HepG2 (cell line): ENCODE measurements around the gene GLRA1. TPM values are rescaled to one million over a fixed set of nuclear protein-coding genes. Genes with fewer than 3 reads are reported as not detected.

ENCODE experiments used
- ATAC-seq: fragments of 200-7000 bp; cut with Tn5 transposase; 3 replicates; pipeline ENCODE4 v1.9.1; 2020; ENCODE audit warnings: mild to moderate bottlenecking, moderate library complexity
- BruUV-seq: library from RNA; stranded (reverse); fragments of 400-500 nt; replicated peaks from 2 replicates; lab custom pipeline; 2021; lab: Mats Ljungman, UMichigan
- CTCF ChIA-PET: fragments of 300-600 bp; formaldehyde crosslinking; extraction: SDS; loops from one replicate; lab custom pipeline; 2021; ENCODE audit warnings: low total read pairs, inconsistent platforms, low intra/inter-chr PET ratio; lab: Yijun Ruan, JAX
- POLR2A ChIA-PET: fragments of 350-600 bp; sonication (Branson Sonifier 250); formaldehyde crosslinking; loops from one replicate; lab custom pipeline; 2020; ENCODE audit warnings: antibody characterized with exemption, inconsistent platforms; lab: Yijun Ruan, JAX
- DNase-seq: peaks from one replicate; pipeline ENCODE4 v3.0.0-alpha.2; 2015; ENCODE audit warnings: low spot score
- FAIRE-seq: peaks from 3 replicates; lab custom pipeline; 2011; peaks lifted over from hg19 to GRCh38; lab: Jason Lieb, UNC
- H2AFZ ChIP-seq: one replicate; pipeline ENCODE4 v1.6.1; 2011; ENCODE audit warnings: low read length, inconsistent platforms
- H3K27ac ChIP-seq: fragments of 300-600 bp; 3 replicates; pipeline ENCODE4 v1.8.0; 2011; ENCODE audit warnings: mixed run types, mild to moderate bottlenecking, mixed read lengths, low read length, inconsistent platforms; ENCODE audit not compliant: insufficient read depth; ENCODE audit errors: extremely low read length
- H3K27me3 ChIP-seq, 2 experiments: fragments of 200-600 bp in 1 of 2; 2 replicates in 1 of 2; 3 replicates in 1 of 2; pipeline versions ENCODE4 v1.6.0 to v1.8.0; 2011; ENCODE audit warnings: low read length in 2 of 2, mild to moderate bottlenecking in 2 of 2, moderate library complexity in 2 of 2, inconsistent platforms in 1 of 2; ENCODE audit not compliant: insufficient read depth in 2 of 2, control insufficient read depth in 1 of 2
- H3K36me3 ChIP-seq, 2 experiments: fragments of 200-600 bp in 1 of 2; replicated peaks in 1 of 2; 2 replicates in 1 of 2; 3 replicates in 1 of 2; pipeline versions ENCODE4 v1.5.1 to v1.8.0; 2011; ENCODE audit warnings: low read length in 2 of 2, inconsistent platforms in 1 of 2; ENCODE audit not compliant: insufficient read depth in 2 of 2, control insufficient read depth in 1 of 2
- H3K4me1 ChIP-seq: 2 replicates; pipeline ENCODE4 v1.5.1; 2012; ENCODE audit warnings: low read length, inconsistent platforms; ENCODE audit not compliant: insufficient read depth
- H3K4me2 ChIP-seq: 2 replicates; pipeline ENCODE4 v1.6.0; 2011; ENCODE audit warnings: low read depth, low read length, inconsistent platforms
- H3K4me3 ChIP-seq, 3 experiments: fragments of 200-600 bp in 1 of 3; sonication (generic), shearing (Covaris generic) in 1 of 3; replicated peaks in 1 of 3; 2 replicates each; pipeline ENCODE4 v1.5.1; 2011 to 2016; ENCODE audit warnings: low read length in 3 of 3, inconsistent platforms in 2 of 3, low read depth in 2 of 3, mild to moderate bottlenecking in 2 of 3, control low read depth in 1 of 3, mixed read lengths in 1 of 3; ENCODE audit not compliant: insufficient read depth in 1 of 3
- H3K79me2 ChIP-seq: one replicate; pipeline ENCODE4 v1.6.1; 2011; ENCODE audit warnings: low read length, inconsistent platforms; ENCODE audit not compliant: insufficient read depth
- H3K9ac ChIP-seq: 2 replicates; pipeline ENCODE4 v1.6.0; 2011; ENCODE audit warnings: mild to moderate bottlenecking, low read depth, low read length, inconsistent platforms; ENCODE audit not compliant: insufficient read depth
- H3K9me3 ChIP-seq: 2 replicates; pipeline ENCODE4 v1.5.1; 2012; ENCODE audit warnings: mild to moderate bottlenecking, low read length
- H4K20me1 ChIP-seq: 2 replicates; pipeline ENCODE4 v1.6.0; 2011; ENCODE audit warnings: inconsistent platforms, mild to moderate bottlenecking, low read length, moderate library complexity; ENCODE audit not compliant: insufficient read depth
- ADNP ChIP-seq: sonication (generic); formaldehyde crosslinking; IDR thresholded peaks from 2 replicates; pipeline ENCODE4 v1.4.0; 2020; ENCODE audit warnings: missing genetic modification reagents
- CBX2 ChIP-seq, 2 experiments: fragments of 200-600 bp in 1 of 2; sonication (generic); formaldehyde crosslinking in 1 of 2; IDR thresholded peaks; 2 replicates each; pipeline versions ENCODE4 v1.7.0 to v1.8.1; 2018 to 2022; ENCODE audit warnings: low read depth in 2 of 2, low read length in 1 of 2, mild to moderate bottlenecking in 1 of 2, missing genetic modification reagents in 1 of 2
- CEBPB ChIP-seq: IDR thresholded peaks from 2 replicates; pipeline ENCODE4 v1.6.1; 2011; ENCODE audit warnings: low read depth, low read length, improper control_type of control experiment, borderline replicate concordance
- CENPX ChIP-seq: sonication (generic); formaldehyde crosslinking; IDR thresholded peaks from 2 replicates; pipeline ENCODE4 v1.9.0; 2021; ENCODE audit warnings: mild to moderate bottlenecking, missing genetic modification reagents, moderate library complexity
- HIVEP1 ChIP-seq: sonication (generic); formaldehyde crosslinking; IDR thresholded peaks from 2 replicates; pipeline ENCODE4 v1.4.0; 2020; ENCODE audit warnings: mild to moderate bottlenecking, missing genetic modification reagents
- SRSF4 ChIP-seq: fragments of 200-400 bp; formaldehyde crosslinking; IDR thresholded peaks from one replicate; pipeline ENCODE4 v1.6.1; 2018; ENCODE audit warnings: mild to moderate bottlenecking, low read depth, low read length, moderate library complexity; ENCODE audit not compliant: poor library complexity, severe bottlenecking
- ZNF3 ChIP-seq: IDR thresholded peaks from 2 replicates; pipeline ENCODE4 v1.7.0; 2017; ENCODE audit warnings: inconsistent platforms
- ZNF589 ChIP-seq: sonication (generic); formaldehyde crosslinking; conservative IDR thresholded peaks from 2 replicates; pipeline ENCODE4 v1.8.0; 2022; ENCODE audit warnings: mild to moderate bottlenecking, moderate library complexity, missing genetic modification reagents
- ZNF629 ChIP-seq: sonication (generic); formaldehyde crosslinking; conservative IDR thresholded peaks from 2 replicates; pipeline ENCODE4 v1.5.0; 2020; ENCODE audit warnings: missing genetic modification reagents
- ZNF772 ChIP-seq: sonication (generic); formaldehyde crosslinking; IDR thresholded peaks from 2 replicates; pipeline ENCODE4 v1.5.0; 2020; ENCODE audit warnings: mild to moderate bottlenecking, missing genetic modification reagents
- WGBS: methylation state at CpG from one replicate; pipeline ENCODE4 v1.1.6; 2017; ENCODE audit warnings: low lambda C conversion rate; 5-methylcytosine and 5-hydroxymethylcytosine counted together
- in situ Hi-C: cut with HindIII; loops from 2 replicates; pipeline ENCODE4 v1.10.0; 2017; ENCODE audit warnings: low pct_unique_long_range_greater_than_20kb; ENCODE audit not compliant: extremely low pct_ligation_motif_present
- intact Hi-C: fragments of 100-400 bp; cut with micrococcal nuclease; formaldehyde crosslinking; loops from one replicate; pipeline ENCODE4 v1.10.0; 2022; ENCODE audit not compliant: unreplicated experiment
- polyA plus RNA-seq, 8 experiments: library from polyadenylated mRNA; depleted of rRNA in 3 of 8; stranded (reverse) in 7 of 8; unstranded in 1 of 8; fragments of >200 nt; fragmentation: Illumina TruSeq in 4 of 8; extraction: Trizol in 4 of 8; gene quantifications; 2 replicates each; pipeline versions ENCODE4 v1.2.1 to v1.2.3, GENCODE V29; 2011 to 2016; ENCODE audit warnings: low read depth in 4 of 8, missing spikeins in 1 of 8, mixed read lengths in 1 of 8; ENCODE audit not compliant: insufficient read depth in 1 of 8
- total RNA-seq, 5 experiments: library from RNA; depleted of rRNA; stranded (reverse); fragments of >200 nt; fragmentation: Illumina TruSeq; extraction: Trizol; gene quantifications; 2 replicates each; pipeline ENCODE4 v1.2.3, GENCODE V29; 2016; ENCODE audit warnings: low read depth in 1 of 5
- TF ChIP-seq, protein P1 (sequence below): sonication (generic); formaldehyde crosslinking; IDR thresholded peaks from 2 replicates; pipeline ENCODE4 v1.8.0; 2022; ENCODE audit warnings: missing genetic modification reagents, mild to moderate bottlenecking, inconsistent platforms, borderline replicate concordance
- TF ChIP-seq, protein P2 (sequence below): sonication (generic); formaldehyde crosslinking; IDR thresholded peaks from 2 replicates; pipeline ENCODE4 v1.8.0; 2023; ENCODE audit warnings: mild to moderate bottlenecking, missing genetic modification reagents
- TF ChIP-seq, protein P3 (sequence below): sonication (generic); formaldehyde crosslinking; IDR thresholded peaks from 2 replicates; pipeline ENCODE4 v1.5.1; 2020; ENCODE audit warnings: missing genetic modification reagents, mild to moderate bottlenecking, borderline replicate concordance

Gene GLRA1
- total and polyA plus RNA-seq, 2 of the 13 experiments (the other 11 are each of a cell fraction or from before 2014, with no cell fraction given), result not detected

DNA sequence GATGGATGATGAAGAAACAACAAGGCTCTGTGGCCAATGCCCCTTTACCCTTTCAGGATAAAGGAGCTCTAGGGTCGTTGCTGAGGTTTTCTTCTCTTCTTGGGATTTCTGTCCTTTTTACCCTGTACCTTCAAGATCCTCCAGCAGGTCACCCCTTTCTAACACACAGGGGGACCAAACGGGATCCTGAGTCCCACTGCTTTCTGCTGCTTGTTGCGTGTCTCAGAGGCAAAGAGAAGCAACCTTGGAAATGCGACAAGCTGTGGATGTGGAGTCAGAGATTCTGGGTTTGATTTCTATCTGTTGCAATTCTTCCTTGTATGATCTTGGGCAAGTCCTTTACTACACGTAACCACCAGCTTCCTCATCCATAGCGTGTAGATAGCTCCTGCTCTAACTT lies 20.5 kb downstream of the GLRA1 start:
- POLR2A ChIA-PET, result no interaction called here
- no peak for DNase-seq

More for the DNA sequence above, 20.5 kb downstream of the GLRA1 start:
- Histone ChIP-seq H3K27ac (no peak overlapping the region), H3K4me2 (no peak overlapping the region), H3K9ac (no peak overlapping the region), H3K4me3 (no peak overlapping the region), H3K36me3 (no peaks in the 10 kb centered on the region), H3K79me2 (no peaks in the 10 kb centered on the region), H4K20me1 (no peaks in the 10 kb centered on the region), H3K9me3 (no peaks in the 10 kb centered on the region), H3K4me1 (no peaks in the 10 kb centered on the region), H3K27me3 (no peaks in the 10 kb centered on the region; a peak in 1 of 5 replicates), H2AFZ (no peak overlapping the region)
- ATAC-seq, result no peak
- intact Hi-C loops, result no loop called here
- BruUV-seq, result no TSS peak
- CTCF ChIA-PET, result no interaction called here
- WGBS, result 17% methylated on average over 6 of the region's 6 CpGs
- in situ Hi-C loops, result no loop called here
- FAIRE-seq, result no peak
- TF ChIP-seq ZNF772, result no peak
- no peak for TF ChIP-seq ZNF3 (CRISPR knock-in tag)
- no peak for TF ChIP-seq ADNP (CRISPR knock-in tag)
- no peak for TF ChIP-seq SRSF4
- TF ChIP-seq CENPX (CRISPR knock-in tag), result no peak
- no peak for TF ChIP-seq HIVEP1
- TF ChIP-seq, protein P1, sequence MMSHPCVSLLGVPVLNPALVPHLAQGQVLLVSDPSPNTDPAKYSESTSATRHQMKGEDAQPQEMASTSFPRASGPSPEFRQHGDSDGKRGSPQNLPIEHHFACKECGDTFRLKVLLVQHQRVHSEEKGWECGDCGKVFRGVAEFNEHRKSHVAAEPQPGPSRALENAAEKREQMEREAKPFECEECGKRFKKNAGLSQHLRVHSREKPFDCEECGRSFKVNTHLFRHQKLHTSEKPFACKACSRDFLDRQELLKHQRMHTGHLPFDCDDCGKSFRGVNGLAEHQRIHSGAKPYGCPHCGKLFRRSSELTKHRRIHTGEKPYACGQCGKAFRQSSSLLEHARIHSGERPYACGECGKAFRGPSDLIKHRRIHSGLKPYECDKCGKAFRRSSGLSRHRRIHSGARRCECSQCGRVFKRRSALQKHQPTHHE, result no peak
- no peak for TF ChIP-seq ZNF589 (CRISPR knock-in tag)
- no peak for TF ChIP-seq ZNF629 (CRISPR knock-in tag)
- TF ChIP-seq, protein P2, sequence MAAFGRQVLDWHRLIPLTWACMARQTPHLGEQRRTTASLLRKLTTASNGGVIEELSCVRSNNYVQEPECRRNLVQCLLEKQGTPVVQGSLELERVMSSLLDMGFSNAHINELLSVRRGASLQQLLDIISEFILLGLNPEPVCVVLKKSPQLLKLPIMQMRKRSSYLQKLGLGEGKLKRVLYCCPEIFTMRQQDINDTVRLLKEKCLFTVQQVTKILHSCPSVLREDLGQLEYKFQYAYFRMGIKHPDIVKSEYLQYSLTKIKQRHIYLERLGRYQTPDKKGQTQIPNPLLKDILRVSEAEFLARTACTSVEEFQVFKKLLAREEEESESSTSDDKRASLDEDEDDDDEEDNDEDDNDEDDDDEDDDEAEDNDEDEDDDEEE, result no peak
- no peak for TF ChIP-seq CBX2 (IDR thresholded peaks at IDR 0.05; ENCODE audit: low read depth, low read length)
- TF ChIP-seq CBX2 (CRISPR knock-in tag; IDR thresholded peaks at IDR 0.05; ENCODE audit: low read depth), result no peak
- no peak for TF ChIP-seq CEBPB
- TF ChIP-seq, protein P3, sequence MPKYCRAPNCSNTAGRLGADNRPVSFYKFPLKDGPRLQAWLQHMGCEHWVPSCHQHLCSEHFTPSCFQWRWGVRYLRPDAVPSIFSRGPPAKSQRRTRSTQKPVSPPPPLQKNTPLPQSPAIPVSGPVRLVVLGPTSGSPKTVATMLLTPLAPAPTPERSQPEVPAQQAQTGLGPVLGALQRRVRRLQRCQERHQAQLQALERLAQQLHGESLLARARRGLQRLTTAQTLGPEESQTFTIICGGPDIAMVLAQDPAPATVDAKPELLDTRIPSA (CRISPR knock-in tag), result no peak
